Measurements from ENCODE around the gene ZNF512.
"Not testable (repeated sequence)": the region's sequence is repeated elsewhere in the genome, so short reads cannot be mapped to it uniquely, and the experiment has no call there.

ZNF512 gene, protein sequence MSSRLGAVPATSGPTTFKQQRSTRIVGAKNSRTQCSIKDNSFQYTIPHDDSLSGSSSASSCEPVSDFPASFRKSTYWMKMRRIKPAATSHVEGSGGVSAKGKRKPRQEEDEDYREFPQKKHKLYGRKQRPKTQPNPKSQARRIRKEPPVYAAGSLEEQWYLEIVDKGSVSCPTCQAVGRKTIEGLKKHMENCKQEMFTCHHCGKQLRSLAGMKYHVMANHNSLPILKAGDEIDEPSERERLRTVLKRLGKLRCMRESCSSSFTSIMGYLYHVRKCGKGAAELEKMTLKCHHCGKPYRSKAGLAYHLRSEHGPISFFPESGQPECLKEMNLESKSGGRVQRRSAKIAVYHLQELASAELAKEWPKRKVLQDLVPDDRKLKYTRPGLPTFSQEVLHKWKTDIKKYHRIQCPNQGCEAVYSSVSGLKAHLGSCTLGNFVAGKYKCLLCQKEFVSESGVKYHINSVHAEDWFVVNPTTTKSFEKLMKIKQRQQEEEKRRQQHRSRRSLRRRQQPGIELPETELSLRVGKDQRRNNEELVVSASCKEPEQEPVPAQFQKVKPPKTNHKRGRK

DNA sequence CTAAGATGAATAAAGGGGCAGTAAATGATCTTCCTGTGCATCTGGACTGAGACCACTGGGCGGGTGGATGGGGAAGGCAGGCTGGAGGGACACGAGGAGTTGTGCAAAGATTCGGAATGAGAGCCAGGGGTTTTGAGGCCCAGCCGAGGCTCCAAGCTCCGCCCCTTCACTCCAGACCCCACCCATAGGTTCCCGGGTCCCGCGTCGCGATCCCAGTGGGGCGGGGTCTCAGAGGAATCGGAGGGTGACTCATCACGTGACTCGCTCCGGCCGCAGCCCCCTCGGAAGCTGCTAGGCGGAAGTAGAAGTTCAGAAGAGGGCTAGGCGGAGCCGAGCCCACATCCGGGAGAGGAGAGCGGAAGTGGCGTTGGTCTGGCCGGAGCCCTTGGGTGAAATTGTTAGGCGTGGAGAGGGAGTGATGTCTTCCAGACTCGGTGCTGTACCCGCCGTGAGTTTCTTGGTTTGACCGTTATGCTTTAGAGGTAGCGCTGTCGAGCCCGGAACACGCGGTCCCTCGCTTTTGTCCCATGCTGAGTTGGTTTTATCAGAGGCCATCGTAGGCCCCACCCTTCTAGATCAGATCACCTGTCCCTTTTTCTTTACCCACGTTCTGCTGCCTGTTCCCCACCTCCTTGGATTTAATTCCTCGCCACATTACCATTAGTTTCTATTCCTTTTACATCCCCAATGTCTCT, at the start of gene ZNF512:
Gene ZNF512 (plus strand): TSS at position 348 of the 695 bp plus-strand sequence. CDS start 71 bp downstream, at position 419.
- DNase-seq (ENCODE audit: low read depth), result peak; percentile 90

DNA sequence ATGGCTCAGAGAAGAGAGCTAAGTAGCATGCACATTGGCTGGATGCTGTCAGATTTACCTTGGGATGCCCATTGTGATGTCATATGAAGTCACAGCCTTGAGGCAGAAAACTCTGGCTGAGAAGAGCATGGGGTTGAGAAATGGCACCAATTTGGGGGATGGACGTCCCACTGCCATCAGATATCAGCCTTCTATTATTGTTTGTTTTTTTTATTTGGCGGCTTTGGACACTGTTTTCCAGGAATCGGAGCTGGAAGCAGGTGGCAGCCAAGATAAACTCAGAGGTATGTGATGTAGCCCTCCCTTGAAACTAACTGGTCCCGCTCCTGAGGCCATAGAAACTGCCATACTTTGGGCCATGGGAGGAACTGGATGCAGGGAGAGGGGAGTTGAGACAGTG, 45.6 kb upstream of the ZNF512 start:
- no peak for DNase-seq (ENCODE audit: low read depth)

DNA sequence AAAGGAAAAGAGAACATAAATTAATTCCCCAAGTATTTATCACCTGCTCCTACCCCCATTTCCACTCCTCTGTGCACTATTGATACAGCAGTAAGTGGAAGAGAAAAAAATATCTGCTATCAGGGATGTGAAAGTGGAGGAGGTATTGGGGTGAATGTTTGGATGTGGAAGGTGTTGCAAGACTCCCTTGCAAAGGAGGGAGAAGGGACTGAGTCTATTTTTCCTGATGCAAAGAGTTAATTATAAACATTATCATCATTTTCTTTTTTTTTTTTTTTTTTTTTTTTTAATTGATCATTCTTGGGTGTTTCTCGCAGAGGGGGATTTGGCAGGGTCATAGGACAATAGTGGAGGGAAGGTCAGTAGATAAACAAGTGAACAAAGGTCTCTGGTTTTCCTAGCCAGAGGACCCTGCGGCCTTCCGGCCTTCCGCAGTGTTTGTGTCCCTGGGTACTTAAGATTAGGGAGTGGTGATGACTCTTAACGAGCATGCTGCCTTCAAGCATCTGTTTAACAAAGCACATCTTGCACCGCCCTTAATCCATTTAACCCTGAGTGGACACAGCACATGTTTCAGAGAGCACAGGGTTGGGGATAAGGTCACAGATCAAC, 43.9 kb upstream of the ZNF512 start:
- not testable (repeated sequence) for DNase-seq (ENCODE audit: low read depth)

DNA sequence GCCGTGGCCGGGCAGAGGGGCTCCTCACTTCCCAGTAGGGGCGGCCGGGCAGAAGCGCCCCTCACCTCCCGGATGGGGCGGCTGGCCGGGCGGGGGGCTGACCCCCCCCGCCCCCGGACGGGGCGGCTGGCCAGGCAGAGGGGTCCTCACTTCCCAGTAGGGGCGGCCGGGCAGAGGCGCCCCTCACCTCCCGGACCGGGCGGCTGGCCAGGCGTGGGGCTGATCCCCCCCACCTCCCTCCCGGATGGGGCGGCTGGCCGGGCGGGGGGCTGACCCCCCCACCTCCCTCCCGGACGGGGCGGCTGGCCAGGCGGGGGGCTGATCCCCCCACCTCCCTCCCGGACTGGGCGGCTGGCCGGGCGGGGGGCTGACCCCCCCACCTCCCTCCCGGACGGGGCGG, 43.2 kb upstream of the ZNF512 start:
- DNase-seq (ENCODE audit: low read depth), result not testable (repeated sequence)

DNA sequence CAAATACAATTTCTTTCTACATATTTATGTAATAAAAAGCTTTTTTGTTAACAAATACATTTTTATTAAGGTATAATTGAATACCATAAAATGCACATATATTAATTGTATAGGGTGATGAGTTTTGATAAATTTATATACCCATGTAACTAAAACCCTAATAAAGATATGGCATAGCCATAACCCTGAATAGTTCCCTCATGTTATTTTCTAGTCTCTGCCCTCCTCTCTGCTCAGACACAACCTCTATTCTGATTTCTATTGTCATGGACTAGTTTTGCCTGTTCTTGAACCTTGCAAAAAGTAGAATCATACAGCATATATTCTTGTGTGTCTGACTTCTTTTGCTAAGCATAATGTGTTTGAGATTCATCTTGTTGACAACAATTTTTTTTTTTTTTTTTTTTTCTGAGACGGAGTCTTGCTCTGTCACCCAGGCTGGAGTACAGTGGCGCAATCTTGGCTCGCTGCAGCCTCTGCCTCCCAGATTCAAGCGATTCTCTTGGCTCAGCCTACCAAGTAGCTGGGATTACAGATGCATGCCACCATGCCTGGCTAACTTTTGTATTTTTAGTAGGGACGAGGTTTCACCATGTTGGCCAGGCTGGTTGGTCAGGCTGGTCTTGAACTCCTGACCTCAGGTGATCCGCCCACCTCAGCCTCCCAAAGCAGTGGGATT, 38.6 kb upstream of the ZNF512 start:
- no peak for DNase-seq (ENCODE audit: low read depth)

DNA sequence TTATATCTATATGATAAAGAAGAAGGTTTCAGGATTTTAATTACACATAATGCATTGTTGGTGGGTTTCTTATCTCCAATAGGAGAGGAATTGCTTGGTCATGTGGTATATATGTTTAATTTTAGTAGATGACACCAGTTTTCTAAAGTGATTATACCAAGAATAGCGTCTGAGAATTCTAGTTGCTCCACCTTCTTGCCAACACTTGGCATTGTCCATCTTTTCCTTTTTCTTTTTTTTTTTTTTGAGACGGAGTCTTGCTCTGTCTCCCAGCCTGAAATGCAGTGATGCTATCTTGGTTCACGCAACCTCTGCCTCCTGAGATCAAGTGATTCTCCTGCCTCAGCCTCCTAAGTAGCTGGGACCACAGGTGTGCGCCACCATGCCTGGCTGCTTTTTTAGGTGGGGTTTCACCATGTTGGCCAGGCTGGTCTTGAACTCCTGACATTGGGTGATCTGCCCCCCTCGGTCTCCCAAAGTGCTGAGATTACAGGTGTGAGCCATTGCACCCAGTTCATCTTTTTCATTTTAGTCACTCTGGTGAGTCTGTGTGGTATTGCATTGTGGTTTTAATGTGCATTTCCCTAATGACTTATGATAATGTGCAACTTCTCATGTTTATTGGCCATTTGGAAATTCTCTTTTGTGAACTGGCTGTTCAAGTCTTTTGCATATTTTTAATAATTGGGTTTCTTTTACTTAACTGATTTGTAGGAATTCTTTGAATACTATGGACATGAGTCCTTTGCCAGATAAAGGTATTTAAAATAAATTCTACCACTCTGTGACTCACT, 37.3 kb upstream of the ZNF512 start:
- DNase-seq (ENCODE audit: low read depth), result peak; percentile 73

DNA sequence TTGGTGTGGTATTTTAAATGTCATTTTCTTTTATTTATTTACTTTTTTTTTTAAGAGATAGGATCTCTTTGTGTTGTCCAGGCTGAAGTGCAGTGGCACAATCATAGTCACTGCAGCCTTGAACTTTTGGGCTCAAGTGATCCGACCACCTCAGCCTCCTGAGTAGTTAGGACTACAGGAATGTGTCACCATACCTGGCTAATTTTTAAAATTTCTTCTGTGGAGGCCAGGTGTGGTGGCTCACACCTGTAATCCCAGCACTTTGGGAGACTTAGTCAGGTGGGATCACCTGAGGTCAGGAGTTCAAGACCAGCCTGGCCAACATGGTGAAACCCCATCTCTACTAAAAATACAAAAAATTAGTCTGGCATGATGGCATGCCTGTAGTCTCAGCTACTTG, 33.5 kb upstream of the ZNF512 start:
- no peak for DNase-seq (ENCODE audit: low read depth)

DNA sequence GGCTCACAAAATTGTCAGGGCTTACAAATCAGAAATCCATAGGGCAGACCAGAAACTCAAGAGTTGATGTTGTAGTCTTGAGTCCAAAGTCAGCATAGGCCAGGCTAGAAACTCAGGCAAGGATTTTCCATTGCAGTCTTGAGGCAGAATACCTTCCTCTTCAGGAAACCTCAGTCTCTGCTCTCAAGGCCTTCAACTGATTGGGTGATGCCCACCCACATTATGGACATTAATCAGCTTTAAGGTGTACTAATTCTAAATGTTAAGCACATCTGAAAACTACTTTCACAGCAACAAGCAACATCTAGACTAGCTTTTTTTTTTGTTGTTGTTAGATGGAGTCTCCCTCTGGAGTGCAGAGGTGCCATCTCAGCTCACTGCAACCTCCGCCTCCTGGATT, 31.3 kb upstream of the ZNF512 start:
- DNase-seq (ENCODE audit: low read depth), result no peak

DNA sequence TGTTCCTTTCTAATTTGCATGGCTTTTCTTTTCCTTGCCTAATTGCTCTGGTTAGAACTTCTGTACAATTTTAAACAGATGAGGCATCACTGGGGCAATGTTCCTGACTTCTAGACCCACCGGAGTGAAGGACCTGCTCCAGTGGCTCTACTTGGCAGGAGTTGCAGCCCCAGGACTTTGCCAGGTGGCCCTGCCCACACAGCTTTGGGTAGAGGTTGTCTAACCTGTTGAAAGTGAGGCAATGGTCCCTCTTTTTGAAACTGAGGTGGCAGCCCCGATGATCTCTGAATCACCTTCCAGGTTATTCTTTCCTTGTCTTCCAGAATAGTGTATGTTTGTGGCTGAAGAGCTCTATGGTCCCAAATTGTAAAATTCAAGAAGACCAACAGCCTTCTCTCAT, 29.9 kb upstream of the ZNF512 start:
- DNase-seq (ENCODE audit: low read depth), result no peak

DNA sequence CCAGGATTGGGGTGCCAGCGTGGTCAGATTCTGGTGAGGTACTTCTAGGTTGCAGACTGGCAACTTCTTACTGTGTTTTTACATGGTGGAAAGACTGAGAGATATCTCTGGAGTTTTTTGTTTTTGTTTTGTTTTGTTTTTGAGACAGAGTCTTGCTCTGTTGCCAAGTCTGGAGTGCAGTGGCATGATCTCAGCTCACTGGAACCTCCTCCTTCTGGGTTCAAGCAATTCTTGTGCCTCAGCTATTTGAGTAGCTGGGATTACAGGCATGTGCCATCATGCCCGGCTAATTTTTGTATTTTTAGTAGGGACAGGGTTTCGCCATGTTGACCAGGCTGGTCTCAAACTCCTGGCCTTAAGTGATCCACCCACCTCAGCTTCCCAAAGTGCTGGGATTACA, 28.4 kb upstream of the ZNF512 start:
- DNase-seq (ENCODE audit: low read depth), result not testable (repeated sequence)

DNA sequence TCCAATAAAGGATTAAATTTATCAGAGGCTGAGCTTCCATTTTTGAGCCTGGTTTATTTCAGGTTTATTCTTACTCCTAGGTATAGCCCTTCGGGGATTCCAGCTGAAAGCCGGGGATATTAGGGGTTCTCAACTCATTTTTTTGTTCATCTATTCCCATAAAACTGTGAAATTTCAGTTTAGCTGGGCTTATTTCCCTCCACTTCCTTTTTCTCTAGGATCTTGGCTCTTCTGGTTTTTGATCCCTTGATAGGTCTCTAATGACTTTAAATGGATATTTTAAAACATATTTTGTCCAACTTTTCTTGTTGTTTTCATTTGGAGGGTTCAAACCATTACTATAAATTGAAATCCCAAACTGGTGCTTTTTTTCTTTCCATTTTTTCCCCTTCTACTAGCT, 23.6 kb upstream of the ZNF512 start:
- no peak for DNase-seq (ENCODE audit: low read depth)

DNA sequence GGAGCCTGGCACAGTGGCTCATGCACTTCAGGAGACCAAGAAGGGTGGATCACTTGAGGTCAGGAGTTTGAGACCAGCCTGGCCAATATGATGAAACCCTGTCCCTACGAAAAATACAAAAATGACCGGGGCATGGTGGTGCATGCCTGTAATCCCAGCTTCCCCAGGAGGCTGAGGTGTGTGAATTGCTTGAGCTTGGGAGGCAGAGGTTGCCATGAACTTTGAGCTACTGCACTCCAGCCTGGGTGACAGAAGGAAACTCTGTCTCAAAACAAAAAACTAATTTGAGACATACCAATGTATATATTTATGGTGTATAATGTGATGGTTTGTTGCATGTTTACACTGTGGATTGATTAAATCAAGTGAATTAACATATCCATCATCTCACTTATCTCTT, 21.8 kb upstream of the ZNF512 start:
- DNase-seq (ENCODE audit: low read depth), result no peak

DNA sequence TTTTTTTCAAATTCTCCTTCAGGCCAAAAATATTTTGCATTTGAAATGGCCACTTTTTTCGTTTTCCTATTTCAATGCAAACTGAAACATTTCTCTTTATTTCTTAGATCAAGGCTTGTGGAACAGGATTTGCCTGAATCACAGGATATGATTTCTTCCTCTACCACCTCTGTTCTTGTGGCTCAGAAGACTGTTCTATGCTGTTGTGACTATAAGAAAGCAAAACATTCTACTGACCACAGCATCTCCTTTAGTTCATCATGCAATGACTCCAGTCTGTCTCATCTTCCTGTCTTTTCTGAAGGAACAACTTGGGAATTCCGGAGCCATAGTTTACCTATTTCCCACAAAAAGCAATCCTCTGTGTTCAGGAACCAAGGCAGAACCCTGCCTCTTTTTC, 16.2 kb upstream of the ZNF512 start:
- peak; percentile 33 for DNase-seq (ENCODE audit: low read depth)

DNA sequence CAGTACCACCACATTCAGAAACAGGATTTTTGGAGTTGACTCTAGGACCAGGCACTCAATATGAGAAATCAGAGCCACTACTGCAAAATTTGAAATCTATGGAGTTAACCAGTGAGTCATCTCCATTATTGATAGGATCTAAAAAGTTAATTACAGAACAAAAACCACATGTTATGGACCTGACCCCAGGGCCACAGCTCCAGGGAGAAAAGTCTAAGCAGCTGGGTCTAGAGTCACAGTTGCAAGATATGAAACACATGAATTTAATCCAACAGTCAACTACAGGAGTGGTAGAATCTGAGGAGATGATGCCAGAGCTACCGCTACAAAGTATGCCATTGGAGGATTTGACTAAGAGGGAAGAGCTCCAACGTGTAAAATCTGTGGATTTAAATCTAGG, 13.4 kb upstream of the ZNF512 start:
- no peak for DNase-seq (ENCODE audit: low read depth)

DNA sequence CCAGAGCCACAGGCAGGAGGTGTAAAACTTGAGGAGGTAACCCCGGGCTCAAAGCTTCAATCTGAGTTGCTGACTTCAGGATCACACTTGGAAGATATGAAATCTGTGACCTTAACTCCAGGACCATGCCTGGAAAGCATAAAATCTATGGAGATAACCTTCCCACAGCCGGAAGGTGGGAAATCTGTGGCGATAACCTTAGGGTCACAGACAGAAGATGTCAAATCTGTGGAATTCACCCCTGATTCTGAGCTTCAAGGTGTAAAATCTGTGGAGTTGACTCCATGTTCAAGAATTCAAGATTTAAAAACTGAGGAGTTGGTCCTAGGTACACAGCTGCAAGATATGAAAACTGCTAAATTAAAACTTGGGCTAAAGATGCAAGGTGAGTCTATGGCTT, 11.6 kb upstream of the ZNF512 start:
- no peak for DNase-seq (ENCODE audit: low read depth)

DNA sequence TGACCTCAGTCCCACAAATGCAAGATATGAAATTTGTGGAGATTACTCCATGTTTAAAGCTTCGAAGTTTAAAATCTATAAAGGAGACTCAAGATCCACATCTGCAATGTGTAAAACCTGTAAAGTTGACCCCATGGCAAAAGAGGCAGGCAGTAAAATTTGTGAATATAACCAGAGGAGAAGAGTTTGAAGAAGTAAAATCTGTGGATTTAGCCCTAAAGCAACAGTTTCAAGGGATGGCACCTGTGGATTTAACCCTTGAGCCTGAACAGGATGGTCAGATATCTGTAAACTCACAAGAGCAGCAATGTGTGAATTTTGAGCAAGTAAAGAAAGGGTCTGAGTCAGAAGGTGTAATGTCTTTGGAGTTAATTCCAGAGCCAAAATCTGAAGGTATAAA, 11.2 kb upstream of the ZNF512 start:
- no peak for DNase-seq (ENCODE audit: low read depth)

DNA sequence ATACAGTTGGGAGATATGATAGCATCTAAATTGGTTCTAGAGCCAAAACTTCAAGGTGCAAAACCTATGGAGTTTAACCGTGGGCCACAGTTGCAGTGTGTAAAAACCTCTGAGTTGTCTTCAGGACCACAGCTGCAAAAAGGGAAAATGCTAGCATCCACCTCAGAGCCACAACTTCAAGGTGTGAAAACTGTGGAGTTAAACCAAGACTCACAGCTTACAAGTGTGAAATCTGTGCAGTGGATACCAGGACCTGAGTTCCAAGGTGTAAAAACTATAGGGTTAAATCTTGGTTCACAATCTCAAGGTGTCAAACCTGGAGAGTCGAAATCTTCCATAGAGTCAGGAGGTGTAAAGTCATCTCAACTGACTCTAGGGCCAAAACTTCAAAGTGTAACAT, 10.4 kb upstream of the ZNF512 start:
- no peak for DNase-seq (ENCODE audit: low read depth)

DNA sequence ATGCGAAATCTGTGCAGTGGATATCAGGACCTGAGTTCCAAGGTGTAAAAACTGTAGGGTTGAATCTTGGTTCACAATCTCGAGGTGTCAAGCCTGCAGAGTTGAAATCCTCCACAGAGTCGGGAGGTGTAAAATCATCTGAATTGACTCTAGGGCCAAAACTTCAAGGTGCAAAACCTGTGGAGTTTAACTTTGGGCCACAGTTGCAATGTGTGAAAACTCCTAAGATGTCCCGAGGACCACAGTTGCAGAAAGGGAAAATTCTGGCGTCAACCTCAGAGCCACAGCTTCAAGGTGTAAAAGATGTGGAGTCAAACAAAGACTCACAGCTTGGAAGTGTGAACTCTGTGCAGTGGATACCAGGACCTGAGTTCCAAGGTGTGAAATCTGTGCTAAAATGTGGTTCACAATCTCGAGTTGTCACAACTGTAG, 9.8 kb upstream of the ZNF512 start:
- DNase-seq (ENCODE audit: low read depth), result no peak

DNA sequence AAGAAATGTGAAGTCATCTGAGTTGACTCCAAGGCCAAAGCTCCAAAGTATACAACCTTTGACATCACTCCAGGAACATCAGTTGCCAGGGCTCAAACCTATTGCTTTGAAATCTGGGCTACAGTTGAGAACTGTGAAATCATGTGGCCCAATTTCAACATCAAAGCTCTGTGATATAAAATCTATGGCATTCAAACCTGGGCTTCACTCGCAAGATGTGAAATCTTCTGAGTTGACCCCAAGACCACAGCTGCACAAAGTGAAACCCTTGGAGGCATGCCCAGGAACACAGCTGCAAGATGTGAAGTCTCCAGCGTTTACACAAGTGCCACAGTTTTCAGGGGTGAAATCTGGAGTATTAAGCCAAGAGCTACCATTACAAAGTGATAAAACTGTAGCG, 9.4 kb upstream of the ZNF512 start:
- peak; percentile 68 for DNase-seq (ENCODE audit: low read depth)

DNA sequence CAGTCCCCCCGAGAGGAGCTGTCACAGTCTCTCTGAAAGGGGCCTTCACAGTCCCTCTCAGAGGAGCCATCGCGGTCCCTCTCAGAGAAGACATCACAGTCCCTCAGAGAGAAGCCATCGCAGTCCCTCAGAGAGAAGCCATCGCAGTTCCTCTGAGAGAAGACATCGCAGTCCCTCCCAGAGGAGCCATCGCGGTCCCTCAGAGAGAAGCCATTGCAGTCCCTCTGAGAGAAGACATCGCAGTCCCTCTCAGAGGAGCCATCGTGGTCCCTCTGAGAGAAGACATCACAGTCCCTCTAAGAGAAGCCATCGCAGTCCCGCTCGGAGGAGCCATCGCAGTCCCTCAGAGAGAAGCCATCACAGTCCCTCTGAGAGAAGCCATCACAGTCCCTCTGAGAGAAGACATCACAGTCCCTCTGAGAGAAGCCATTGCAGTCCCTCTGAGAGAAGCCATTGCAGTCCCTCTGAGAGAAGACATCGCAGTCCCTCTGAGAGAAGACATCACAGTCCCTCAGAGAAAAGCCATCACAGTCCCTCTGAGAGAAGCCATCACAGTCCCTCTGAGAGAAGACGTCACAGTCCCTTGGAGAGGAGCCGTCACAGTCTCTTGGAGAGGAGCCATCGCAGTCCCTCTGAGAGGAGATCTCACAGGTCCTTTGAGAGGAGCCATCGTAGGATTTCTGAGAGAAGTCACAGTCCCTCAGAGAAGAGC, 1.3 kb upstream of the ZNF512 start:
- DNase-seq (ENCODE audit: low read depth), result no peak

Data from amniotic epithelial cell (primary cell).